ENCODE data around the gene KRTAP2-4.
"Not testable (repeated sequence)": the region's sequence is repeated elsewhere in the genome, so short reads cannot be mapped to it uniquely, and the experiment has no call there.

KRTAP2-4 gene

DNA sequence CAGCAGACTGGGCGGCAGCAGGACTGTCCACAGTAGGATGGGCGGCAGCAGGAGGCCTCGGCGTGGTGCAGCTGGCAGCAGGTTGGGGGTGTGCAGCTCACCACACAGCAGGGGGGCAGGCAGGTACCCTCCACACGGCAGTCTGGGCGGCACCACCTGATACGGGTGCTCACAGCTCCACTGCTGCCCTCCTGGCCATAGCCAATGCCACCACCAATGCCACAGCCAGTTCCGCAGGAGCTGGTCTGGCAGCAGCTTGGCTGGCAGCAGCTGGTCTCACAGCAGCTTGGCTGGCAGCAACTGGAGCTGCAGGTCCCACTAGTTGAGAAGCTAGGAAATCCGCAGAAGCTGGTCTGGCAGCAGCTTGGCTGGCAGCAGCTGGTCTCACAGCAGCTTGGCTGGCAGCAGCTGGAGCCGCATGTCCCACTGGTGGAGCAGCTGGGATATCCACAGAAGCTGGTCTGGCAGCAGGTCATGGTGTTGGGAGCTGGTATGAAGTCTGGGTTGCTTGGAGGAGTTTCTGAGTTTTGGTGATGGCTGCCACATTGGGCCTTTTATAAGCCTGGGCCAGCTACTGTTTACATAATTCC is 31.2 kb downstream of the KRTAP2-4 start, which contains the start of gene KRTAP1-3:
KRTAP1-3 (minus strand) TSS at position 529 of the 590 bp plus-strand sequence; CDS start at position 476, 53 bp downstream.
- H3K9ac ChIP-seq (ENCODE audit: low read depth, low read length); H3K36me3 ChIP-seq (ENCODE audit: insufficient read depth, low read length); H3K9me3 ChIP-seq (ENCODE audit: control insufficient read depth, insufficient read depth, low read length): not testable (repeated sequence)
- H3K4me1 ChIP-seq (ENCODE audit: insufficient read depth, low read length), result peaks cover 12% of the 10 kb centered on the region; the same call in 1 of the 2 replicates

DNA sequence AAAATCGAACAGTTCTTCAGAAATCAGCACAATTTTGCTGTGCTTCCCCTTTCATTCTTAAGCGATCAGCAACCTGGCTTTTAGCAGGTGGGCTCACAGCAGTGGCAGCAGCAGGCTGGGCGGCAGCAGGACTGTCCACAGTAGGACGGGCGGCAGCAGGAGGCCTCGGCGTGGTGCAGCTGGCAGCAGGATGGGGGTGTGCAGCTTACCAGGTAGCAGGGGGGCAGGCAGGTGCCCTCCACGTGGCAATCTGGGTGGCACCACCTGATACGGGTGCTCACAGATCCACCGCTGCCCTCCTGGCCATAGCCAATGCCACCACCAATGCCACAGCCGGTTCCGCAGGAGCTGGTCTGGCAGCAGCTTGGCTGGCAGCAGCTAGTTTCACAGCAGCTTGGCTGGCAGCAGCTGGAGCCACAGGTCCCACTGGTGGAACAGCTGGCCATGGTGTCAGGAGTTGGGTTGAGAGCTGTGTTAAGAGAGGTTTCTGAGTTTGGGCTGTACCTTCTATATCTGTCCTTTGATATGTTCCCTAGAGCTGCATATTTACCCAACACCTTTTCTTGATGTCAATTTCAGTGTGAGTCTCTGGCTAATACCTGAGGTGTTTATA is 35.9 kb downstream of the KRTAP2-4 start, which contains the start of gene KRTAP1-4:
KRTAP1-4 (minus strand) TSS at position 563 of the 613 bp plus-strand sequence; CDS start at position 446, 117 bp downstream.
- Histone ChIP-seq H3K9ac (ENCODE audit: low read depth, low read length) (no peak within 1 kb of the TSS), H3K36me3 (ENCODE audit: insufficient read depth, low read length) (no peaks in the 10 kb centered on the region), H3K9me3 (ENCODE audit: control insufficient read depth, insufficient read depth, low read length) (no peaks in the 10 kb centered on the region), H3K4me1 (ENCODE audit: insufficient read depth, low read length) (no peaks in the 10 kb centered on the region)

DNA sequence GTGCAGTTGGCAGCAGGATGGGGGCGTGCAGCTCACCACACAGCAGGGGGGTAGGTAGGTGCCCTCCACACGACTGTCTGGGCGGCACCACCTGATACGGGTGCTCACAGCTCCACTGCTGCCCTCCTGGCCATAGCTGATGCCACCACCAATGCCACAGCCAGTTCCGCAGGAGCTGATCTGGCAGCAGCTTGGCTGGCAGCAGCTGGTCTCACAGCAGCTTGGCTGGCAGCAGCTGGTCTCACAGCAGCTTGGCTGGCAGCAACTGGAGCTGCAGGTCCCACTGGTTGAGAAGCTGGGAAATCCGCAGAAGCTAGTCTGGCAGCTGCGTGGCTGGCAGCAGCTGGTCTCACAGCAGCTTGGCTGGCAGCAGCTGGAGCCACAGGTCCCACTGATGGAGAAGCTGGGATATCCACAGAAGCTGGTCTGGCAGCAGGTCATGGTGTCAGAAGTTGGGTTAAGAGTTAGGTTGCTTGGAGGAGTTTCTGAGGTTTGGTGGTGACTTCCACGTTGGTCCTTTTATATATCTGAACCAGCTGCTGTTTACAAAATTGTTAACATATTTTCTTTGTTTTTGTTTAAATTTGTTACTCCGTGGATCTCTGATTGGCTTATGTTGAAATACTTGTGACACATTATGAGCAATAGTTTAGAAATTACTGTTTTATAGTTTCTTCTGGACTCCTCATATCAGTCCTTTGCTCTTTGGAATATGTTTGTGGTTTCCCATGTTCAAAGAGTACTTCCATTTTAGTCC is 38.8 kb downstream of the KRTAP2-4 start, which contains the start of gene KRTAP1-5:
KRTAP1-5 (minus strand) TSS at position 494 of the 757 bp plus-strand sequence; CDS start at position 441, 53 bp downstream.
- Histone ChIP-seq H3K9me3 (ENCODE audit: control insufficient read depth, insufficient read depth, low read length) (no peaks in the 10 kb centered on the region), H3K9ac (ENCODE audit: low read depth, low read length) (no peak within 1 kb of the TSS), H3K36me3 (ENCODE audit: insufficient read depth, low read length) (no peaks in the 10 kb centered on the region), H3K4me1 (ENCODE audit: insufficient read depth, low read length) (no peaks in the 10 kb centered on the region)

DNA sequence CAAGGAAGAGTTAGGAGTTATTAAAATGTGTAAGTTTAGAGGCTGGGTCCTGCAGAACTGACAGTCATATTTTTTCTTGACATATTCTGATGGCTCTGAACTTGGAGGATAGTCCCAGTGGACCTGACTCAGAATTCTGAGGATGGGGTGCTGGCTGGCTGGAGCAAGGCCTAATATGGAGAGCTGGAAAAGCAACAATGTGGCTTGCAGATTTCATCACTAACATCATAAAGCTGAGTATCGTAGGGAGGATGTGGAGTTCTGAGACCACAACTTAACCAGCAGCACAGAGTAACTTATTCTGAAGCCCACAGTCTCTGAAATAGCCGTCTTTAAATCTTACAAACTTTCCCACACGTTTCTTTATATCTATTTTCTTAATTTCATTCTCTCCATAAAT is 41.0 kb downstream of the KRTAP2-4 start:
- Histone ChIP-seq H3K36me3 (ENCODE audit: insufficient read depth, low read length) (no peaks in the 10 kb centered on the region), H3K9me3 (ENCODE audit: control insufficient read depth, insufficient read depth, low read length) (no peaks in the 10 kb centered on the region), H3K9ac (ENCODE audit: low read depth, low read length) (no peak overlapping the region), H3K4me1 (ENCODE audit: insufficient read depth, low read length) (no peaks in the 10 kb centered on the region)

DNA sequence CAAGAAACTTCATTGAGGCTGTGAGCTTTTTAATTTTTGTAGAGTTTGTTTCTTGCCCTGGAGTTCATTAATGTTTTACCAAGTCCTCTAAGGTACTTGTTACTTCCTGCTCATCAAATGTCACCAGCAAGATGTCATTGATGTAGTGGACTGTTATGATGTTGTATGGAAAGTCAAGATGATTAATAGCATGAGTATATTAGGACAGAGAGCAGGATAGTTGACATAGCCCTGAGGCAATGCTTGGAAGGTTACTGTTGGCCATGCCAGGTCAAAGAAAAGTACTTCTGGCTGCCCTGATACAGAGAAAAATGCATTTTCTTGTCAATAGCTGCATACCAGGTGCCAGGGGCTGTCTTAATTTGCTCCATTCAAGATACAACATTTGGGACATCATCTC is 45.3 kb downstream of the KRTAP2-4 start:
- H3K9me3 ChIP-seq (ENCODE audit: control insufficient read depth, insufficient read depth, low read length), result no peaks in the 10 kb centered on the region
- H3K9ac ChIP-seq (ENCODE audit: low read depth, low read length), result no peak overlapping the region
- no peaks in the 10 kb centered on the region for H3K36me3 ChIP-seq (ENCODE audit: insufficient read depth, low read length)
- H3K4me1 ChIP-seq (ENCODE audit: insufficient read depth, low read length), result no peaks in the 10 kb centered on the region

DNA sequence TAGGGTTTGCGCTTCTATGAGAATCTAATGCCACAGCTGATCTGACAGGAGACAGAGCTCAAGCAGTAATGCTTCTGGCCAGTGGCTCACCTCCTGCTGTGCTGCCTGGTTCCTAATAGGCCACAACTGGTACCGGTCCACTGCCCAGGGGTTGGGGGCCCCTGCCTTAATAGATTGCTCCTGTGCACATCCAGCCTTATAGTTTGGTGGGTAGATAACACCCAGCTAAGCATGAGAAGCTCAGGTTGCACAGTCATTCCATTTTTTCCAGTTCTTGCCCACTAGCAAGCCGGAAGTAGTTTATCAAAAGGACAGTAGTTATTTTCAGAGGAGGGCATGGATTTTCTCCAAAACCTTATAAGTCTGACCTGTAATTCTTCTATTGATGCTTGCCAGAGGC is 46.3 kb downstream of the KRTAP2-4 start:
- Histone ChIP-seq H3K4me1 (ENCODE audit: insufficient read depth, low read length) (no peaks in the 10 kb centered on the region), H3K9ac (ENCODE audit: low read depth, low read length) (no peak overlapping the region), H3K36me3 (ENCODE audit: insufficient read depth, low read length) (no peaks in the 10 kb centered on the region), H3K9me3 (ENCODE audit: control insufficient read depth, insufficient read depth, low read length) (no peaks in the 10 kb centered on the region)

DNA sequence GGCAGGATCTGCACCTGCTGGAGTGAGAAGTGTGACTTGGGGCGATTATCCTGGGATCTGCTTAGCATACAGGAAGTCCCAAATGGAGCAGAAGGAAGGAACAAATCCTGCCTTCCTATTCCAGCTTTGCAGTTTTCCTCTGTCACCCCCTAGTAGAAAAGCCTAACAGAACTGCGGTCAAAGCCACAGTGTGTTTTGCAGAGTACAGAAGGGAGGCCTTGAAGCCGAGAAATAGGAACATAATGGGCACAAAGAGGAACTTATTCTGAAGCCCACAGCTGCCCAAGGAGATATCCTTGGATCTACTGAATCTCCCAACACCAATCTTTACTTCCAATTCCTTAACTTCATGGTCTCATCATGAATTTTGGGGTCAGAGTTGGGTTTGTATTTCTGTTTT is 47.1 kb downstream of the KRTAP2-4 start:
- H3K9me3 ChIP-seq (ENCODE audit: control insufficient read depth, insufficient read depth, low read length), result no peaks in the 10 kb centered on the region

DNA sequence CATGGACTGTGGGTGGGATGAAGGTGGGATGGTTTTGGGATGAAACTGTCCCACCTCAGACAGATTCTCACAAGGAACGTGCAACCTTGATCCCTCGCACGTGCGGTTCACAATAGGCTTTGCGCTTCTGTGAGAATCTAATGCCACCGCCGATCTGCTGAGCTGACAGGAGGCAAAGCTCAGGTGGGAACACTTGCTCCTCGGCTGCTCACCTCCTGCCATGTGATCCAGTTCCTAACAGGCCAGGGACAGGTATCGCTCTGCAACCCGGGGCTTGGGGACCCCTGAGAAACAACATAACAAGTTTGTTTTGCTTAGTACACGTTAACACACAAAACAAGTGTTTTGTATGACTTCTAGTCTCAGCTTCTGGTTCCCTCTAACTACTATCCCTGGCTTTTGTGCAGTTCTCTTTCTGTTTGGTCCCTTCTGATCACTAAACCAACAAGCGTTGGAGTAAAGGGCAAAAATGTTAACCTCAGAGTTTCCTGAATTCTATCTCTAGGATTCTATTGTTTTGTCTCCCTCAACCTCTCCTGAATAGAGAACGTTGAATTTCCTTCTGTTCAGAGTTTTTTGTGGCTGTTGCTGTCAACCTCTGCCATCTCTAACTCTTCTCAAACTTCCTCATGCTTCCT is 49.0 kb downstream of the KRTAP2-4 start:
- Histone ChIP-seq H3K36me3 (ENCODE audit: insufficient read depth, low read length) (no peaks in the 10 kb centered on the region), H3K4me1 (ENCODE audit: insufficient read depth, low read length) (no peaks in the 10 kb centered on the region), H3K9me3 (ENCODE audit: control insufficient read depth, insufficient read depth, low read length) (no peaks in the 10 kb centered on the region), H3K9ac (ENCODE audit: low read depth, low read length) (no peak overlapping the region)

More for the DNA sequence above, 47.1 kb downstream of the KRTAP2-4 start:
- Histone ChIP-seq H3K4me1 (ENCODE audit: insufficient read depth, low read length) (no peaks in the 10 kb centered on the region), H3K36me3 (ENCODE audit: insufficient read depth, low read length) (no peaks in the 10 kb centered on the region), H3K9ac (ENCODE audit: low read depth, low read length) (no peak overlapping the region)

DNA sequence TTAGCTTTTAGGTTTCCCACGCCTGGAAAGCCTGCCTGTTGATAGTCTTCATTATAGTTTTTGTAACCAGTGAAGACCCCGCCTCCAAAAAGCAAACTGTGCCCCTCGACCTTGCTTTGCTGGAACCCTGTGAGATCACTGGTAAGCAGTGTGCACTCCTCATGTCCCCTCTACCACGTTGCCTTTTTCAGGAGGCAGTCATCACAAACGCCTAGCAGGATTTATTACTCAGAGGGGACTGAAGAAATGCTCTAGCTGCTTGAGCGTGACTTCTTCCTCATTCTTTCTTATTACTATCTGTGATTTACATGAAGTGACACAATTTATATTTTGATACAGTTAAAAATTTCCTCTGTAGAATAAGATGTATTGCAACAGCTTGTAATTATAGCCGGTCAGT is 50.2 kb downstream of the KRTAP2-4 start:
- Histone ChIP-seq H3K9me3 (ENCODE audit: control insufficient read depth, insufficient read depth, low read length) (no peaks in the 10 kb centered on the region), H3K4me1 (ENCODE audit: insufficient read depth, low read length) (no peaks in the 10 kb centered on the region), H3K36me3 (ENCODE audit: insufficient read depth, low read length) (no peaks in the 10 kb centered on the region), H3K9ac (ENCODE audit: low read depth, low read length) (no peak overlapping the region)
